NCI-H446 (cell line): Measurements from ENCODE around the gene SPATA31A1.
"Not testable (repeated sequence)": the region's sequence is repeated elsewhere in the genome, so short reads cannot be mapped to it uniquely, and the experiment has no call there.

Source experiments
- DNase-seq, 2 experiments: peaks; one replicate each; lab custom pipeline; 2025; lab: John Stamatoyannopoulos, UW

SPATA31A1 gene

GRCh38 chr9:39355369-39355768, at the start of gene SPATA31A1:
Gene SPATA31A1 (plus strand): TSS chr9:39355669. CDS start chr9:39355731, 62 bp downstream.
- not testable (repeated sequence) for DNase-seq

DNA sequence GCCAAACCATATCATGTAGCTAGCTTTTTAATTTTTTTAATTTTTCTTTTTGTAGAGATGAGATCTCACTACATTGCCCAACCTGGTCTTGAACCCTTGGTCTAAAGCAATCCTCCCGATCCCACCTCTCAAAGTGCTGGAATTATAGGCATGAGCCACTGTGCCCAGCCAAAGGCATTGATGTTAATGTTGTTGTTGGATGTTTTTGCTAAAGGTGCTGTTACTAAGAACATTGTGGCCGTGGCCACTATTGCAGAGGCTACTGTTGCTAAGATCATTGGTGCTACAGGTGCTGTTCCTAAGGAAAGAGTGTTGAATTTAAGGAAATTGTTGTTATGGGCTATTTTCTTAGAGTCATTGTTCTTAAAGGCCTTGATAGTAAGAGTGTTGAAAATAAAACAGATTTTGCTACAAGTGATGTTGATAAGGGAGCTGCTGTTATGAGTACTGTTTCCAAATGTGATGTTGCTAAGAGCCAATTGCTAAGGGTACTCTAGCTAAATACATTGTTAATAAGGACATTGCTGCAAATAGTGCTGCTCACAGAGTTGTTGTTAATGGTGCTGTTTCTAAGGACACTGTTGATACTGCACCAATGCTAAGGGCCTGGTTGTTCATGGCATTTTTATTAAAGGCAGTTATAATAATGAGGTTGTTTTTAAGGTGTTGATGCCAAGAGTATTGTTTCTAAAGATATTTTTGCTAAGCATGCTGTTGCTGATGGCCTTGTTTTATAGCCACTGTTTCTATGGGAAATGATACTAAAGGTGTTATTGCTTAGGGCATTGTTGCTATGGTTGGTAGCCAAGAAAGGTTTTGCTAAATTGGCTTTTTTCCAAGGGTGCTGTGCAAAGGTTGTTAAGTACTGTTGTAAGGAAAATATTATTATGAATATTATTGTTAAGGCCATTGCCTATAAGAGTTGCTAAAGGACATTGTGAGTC, 52.1 kb downstream of the SPATA31A1 start:
- not testable (repeated sequence) for DNase-seq

DNA sequence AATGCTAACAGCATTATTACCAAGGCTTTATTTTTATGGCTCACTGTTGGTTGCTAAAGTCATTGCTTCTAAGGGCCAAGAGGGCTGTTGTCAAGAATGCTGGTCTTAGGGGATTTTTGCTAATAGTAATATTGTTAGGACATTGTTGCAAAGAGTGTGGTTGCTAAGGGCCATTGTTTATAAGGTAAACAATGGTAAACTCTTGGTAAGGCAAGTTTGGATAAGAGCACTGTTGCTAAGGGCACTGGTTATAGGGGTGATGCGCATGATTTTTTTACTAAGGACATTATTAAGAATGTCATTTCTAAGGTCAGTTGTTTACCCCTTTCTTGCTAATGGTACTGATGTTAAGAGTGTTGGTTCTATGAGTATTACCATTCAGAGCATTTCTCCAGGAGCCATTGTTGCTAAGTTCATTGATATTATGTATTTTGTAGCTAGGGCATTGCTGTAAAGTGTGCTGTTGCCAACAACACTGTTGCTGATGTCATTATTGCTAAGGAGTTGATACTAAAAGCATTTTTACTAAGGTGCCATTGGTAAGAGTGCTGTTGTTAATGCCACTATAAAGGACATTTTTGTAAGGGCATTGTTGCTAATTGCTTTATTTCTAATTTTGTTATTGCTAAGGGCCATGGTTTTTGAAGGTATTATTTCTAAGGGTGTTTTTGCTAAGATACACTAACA, 55.9 kb downstream of the SPATA31A1 start:
- not testable (repeated sequence) for DNase-seq
